HG02571 (cell line): ENCODE measurements around the gene R3HDM1.
A peak's percentile ranks its signal among the peaks of the same experiment; 100 is the strongest.
"Not testable (repeated sequence)": the region's sequence is repeated elsewhere in the genome, so short reads cannot be mapped to it uniquely, and the experiment has no call there.

Experiments
- ATAC-seq: cut with Tn5 transposase; IDR thresholded peaks from one replicate; pipeline ENCODE4 v1.9.1; 2021; ENCODE audit warnings: mild to moderate bottlenecking, moderate library complexity; ENCODE audit not compliant: unreplicated experiment

Gene R3HDM1

GRCh38 chr2:135637456-135638087, 106.3 kb downstream of the R3HDM1 start:
- ATAC-seq, result peak; percentile 67

GRCh38 chr2:135638825-135639224, 107.5 kb downstream of the R3HDM1 start:
- no peak for ATAC-seq

- no peak for ATAC-seq
Observed at GRCh38 chr2:135641156-135642068, 110.1 kb downstream of the R3HDM1 start.

- no peak for ATAC-seq
Observed at GRCh38 chr2:135647836-135648579, 116.7 kb downstream of the R3HDM1 start.

- ATAC-seq, result no peak
Observed at GRCh38 chr2:135650721-135651120, 119.4 kb downstream of the R3HDM1 start.

- no peak for ATAC-seq
Observed at GRCh38 chr2:135651717-135652116, 120.4 kb downstream of the R3HDM1 start.

- ATAC-seq, result not testable (repeated sequence)
Observed at GRCh38 chr2:135654239-135654638, 123.0 kb downstream of the R3HDM1 start.

GRCh38 chr2:135657806-135658582, 126.7 kb downstream of the R3HDM1 start:
- no peak for ATAC-seq

- ATAC-seq, result no peak
Observed at GRCh38 chr2:135662088-135662487, 130.8 kb downstream of the R3HDM1 start.

- no peak for ATAC-seq
Observed at GRCh38 chr2:135663148-135663700, 131.9 kb downstream of the R3HDM1 start.

GRCh38 chr2:135664623-135665068, 133.4 kb downstream of the R3HDM1 start:
- peak; percentile 87 for ATAC-seq

GRCh38 chr2:135667045-135667444, 135.8 kb downstream of the R3HDM1 start:
- no peak for ATAC-seq

GRCh38 chr2:135674453-135674852, 143.2 kb downstream of the R3HDM1 start:
- no peak for ATAC-seq

- ATAC-seq, result no peak
Observed at GRCh38 chr2:135676031-135676430, 144.7 kb downstream of the R3HDM1 start.

GRCh38 chr2:135679125-135679524, 147.8 kb downstream of the R3HDM1 start:
- ATAC-seq, result no peak

GRCh38 chr2:135685361-135685760, 154.1 kb downstream of the R3HDM1 start:
- no peak for ATAC-seq

- no peak for ATAC-seq
Observed at GRCh38 chr2:135688978-135689377, 157.7 kb downstream of the R3HDM1 start.

- no peak for ATAC-seq
Observed at GRCh38 chr2:135689679-135690078, 158.4 kb downstream of the R3HDM1 start.

GRCh38 chr2:135694711-135695110, 163.4 kb downstream of the R3HDM1 start:
- no peak for ATAC-seq

GRCh38 chr2:135698838-135699237, 167.6 kb downstream of the R3HDM1 start:
- ATAC-seq, result no peak
